Measurements from ENCODE around the gene YPEL1.

The YPEL1 gene

GRCh38 chr22:21652547-21653545 is 82.7 kb downstream of the YPEL1 start:
- H3K4me3 ChIP-seq (ENCODE audit: low read depth, low read length), result peak overlapping the region; percentile 64
- DNase-seq (ENCODE audit: low read depth), result no peak
- no peak for TF ChIP-seq CTCF (IDR thresholded peaks at IDR 0.05; ENCODE audit: control insufficient read depth, extremely low read depth, insufficient read depth)

- peak overlapping the region; percentile 64 for H3K4me3 ChIP-seq (ENCODE audit: low read depth, low read length)
- no peak for TF ChIP-seq CTCF (IDR thresholded peaks at IDR 0.05; ENCODE audit: control insufficient read depth, extremely low read depth, insufficient read depth)
Observed at GRCh38 chr22:21652010-21652546, 83.5 kb downstream of the YPEL1 start.

GRCh38 chr22:21651521-21652009 is 84.0 kb downstream of the YPEL1 start:
- H3K4me3 ChIP-seq (ENCODE audit: low read depth, low read length), result peak overlapping the region; percentile 64
- no peak for DNase-seq (ENCODE audit: low read depth)
- no peak for TF ChIP-seq CTCF (IDR thresholded peaks at IDR 0.05; ENCODE audit: control insufficient read depth, extremely low read depth, insufficient read depth)

More at GRCh38 chr22:21652010-21652546, 83.5 kb downstream of the YPEL1 start:
- DNase-seq (ENCODE audit: low read depth), result peak; percentile 57

- peak overlapping the region; percentile 64 for H3K4me3 ChIP-seq (ENCODE audit: low read depth, low read length)
- no peak for DNase-seq (ENCODE audit: low read depth)
- no peak for TF ChIP-seq CTCF (IDR thresholded peaks at IDR 0.05; ENCODE audit: control insufficient read depth, extremely low read depth, insufficient read depth)
Observed at GRCh38 chr22:21650823-21651520, 84.6 kb downstream of the YPEL1 start.

- no peak for DNase-seq (ENCODE audit: low read depth)
- no peak for TF ChIP-seq CTCF (IDR thresholded peaks at IDR 0.05; ENCODE audit: control insufficient read depth, extremely low read depth, insufficient read depth)
- H3K4me3 ChIP-seq (ENCODE audit: low read depth, low read length), result no peak overlapping the region
Observed at GRCh38 chr22:21650280-21650679, 85.3 kb downstream of the YPEL1 start.

Measured in LNCaP clone FGC (cell line).